Endothelial cell of umbilical vein (primary cell): ENCODE data around the gene SPG7. TPM values are rescaled to one million over a fixed set of nuclear protein-coding genes. Genes with fewer than 3 reads are reported as not detected.

Experiments
- BruUV-seq: library from RNA; stranded (reverse); fragments of 400-500 nt; replicated peaks from 2 replicates; lab custom pipeline; 2021; lab: Mats Ljungman, UMichigan
- CTCF ChIA-PET: fragments of 300-600, 350-600 bp; sonication (Branson Sonifier 250); formaldehyde crosslinking; loops from one replicate; lab custom pipeline; 2021; ENCODE audit warnings: antibody characterized with exemption, inconsistent platforms; lab: Charles Lee
- POLR2A ChIA-PET: fragments of 300-600, 350-600 bp; sonication (Branson Sonifier 250); formaldehyde crosslinking; loops from one replicate; lab custom pipeline; 2021; ENCODE audit warnings: antibody characterized with exemption, inconsistent platforms; lab: Charles Lee
- DNase-seq: peaks from one replicate; pipeline ENCODE4 v3.0.0-alpha.2; 2011; ENCODE audit warnings: low read depth, low spot score
- FAIRE-seq: peaks from 2 replicates; lab custom pipeline; 2011; peaks lifted over from hg19 to GRCh38; lab: Jason Lieb, UNC
- H2AFZ ChIP-seq: 2 replicates; pipeline ENCODE4 v1.6.0; 2012; ENCODE audit warnings: low read depth, low read length, control low read depth, inconsistent platforms
- H3K27ac ChIP-seq: 2 replicates; pipeline ENCODE4 v1.5.1; 2011; ENCODE audit warnings: low read depth, mild to moderate bottlenecking, control low read depth, low read length, moderate library complexity; ENCODE audit not compliant: insufficient read depth
- H3K27me3 ChIP-seq, 2 experiments: 2 replicates each; pipeline versions ENCODE4 v1.6.0 to v1.6.1; 2011; ENCODE audit warnings: low read length in 2 of 2, mixed read lengths in 1 of 2; ENCODE audit not compliant: control insufficient read depth in 2 of 2, insufficient read depth in 2 of 2
- H3K36me3 ChIP-seq, 2 experiments: 2 replicates in 1 of 2; 3 replicates in 1 of 2; pipeline ENCODE4 v1.5.1; 2011; ENCODE audit warnings: low read length in 2 of 2, mild to moderate bottlenecking in 1 of 2, moderate library complexity in 1 of 2; ENCODE audit not compliant: control insufficient read depth in 2 of 2, insufficient read depth in 2 of 2; ENCODE audit errors: extremely low read depth in 1 of 2
- H3K4me1 ChIP-seq: 3 replicates; pipeline ENCODE4 v1.5.1; 2011; ENCODE audit warnings: mild to moderate bottlenecking, low read length; ENCODE audit not compliant: control insufficient read depth, insufficient read depth; ENCODE audit errors: extremely low read depth
- H3K4me2 ChIP-seq: 2 replicates; pipeline ENCODE4 v1.6.1; 2011; ENCODE audit warnings: low read length, control low read depth, mixed read lengths; ENCODE audit not compliant: insufficient read depth
- H3K4me3 ChIP-seq, 3 experiments: fragments of 200-600 bp in 1 of 3; sonication (generic), shearing (Covaris generic) in 1 of 3; replicated peaks in 1 of 3; 2 replicates each; pipeline ENCODE4 v1.5.1; 2011 to 2016; ENCODE audit warnings: control low read depth in 3 of 3, low read length in 3 of 3, mild to moderate bottlenecking in 2 of 3, inconsistent platforms in 1 of 3, low read depth in 1 of 3, moderate library complexity in 1 of 3; ENCODE audit not compliant: insufficient read depth in 1 of 3
- H3K79me2 ChIP-seq: 2 replicates; pipeline ENCODE4 v1.6.0; 2012; ENCODE audit warnings: low read length, inconsistent platforms; ENCODE audit not compliant: control insufficient read depth, insufficient read depth
- H3K9ac ChIP-seq: replicated peaks from 2 replicates; pipeline ENCODE3; 2011; ENCODE audit warnings: low read length, control low read depth; ENCODE audit not compliant: insufficient read depth; ENCODE audit errors: extremely low read depth
- H3K9me1 ChIP-seq: replicated peaks from 3 replicates; pipeline ENCODE4 v1.6.0; 2011; ENCODE audit warnings: mild to moderate bottlenecking, low read length; ENCODE audit not compliant: control insufficient read depth, insufficient read depth; ENCODE audit errors: extremely low read depth
- H3K9me3 ChIP-seq: replicated peaks from 2 replicates; pipeline ENCODE4 v1.5.1; 2012; ENCODE audit warnings: low read length, inconsistent platforms; ENCODE audit not compliant: control insufficient read depth, insufficient read depth
- H4K20me1 ChIP-seq: replicated peaks from 2 replicates; pipeline ENCODE3; 2011; ENCODE audit warnings: mild to moderate bottlenecking, low read length; ENCODE audit not compliant: control insufficient read depth, insufficient read depth; ENCODE audit errors: extremely low read depth
- EZH2 ChIP-seq: IDR thresholded peaks from 2 replicates; pipeline ENCODE4 v1.6.1; 2012; ENCODE audit warnings: borderline replicate concordance, low read depth, mild to moderate bottlenecking, moderate library complexity, low read length, inconsistent platforms; ENCODE audit not compliant: severe bottlenecking
- FOS ChIP-seq: IDR thresholded peaks from 2 replicates; pipeline ENCODE4 v1.6.1; 2011; ENCODE audit warnings: mild to moderate bottlenecking, low read length, moderate library complexity, borderline replicate concordance; ENCODE audit not compliant: insufficient read depth
- GATA2 ChIP-seq: IDR thresholded peaks from 2 replicates; pipeline ENCODE4 v1.7.0; 2011; ENCODE audit warnings: low read depth, mild to moderate bottlenecking, moderate library complexity, mixed read lengths, low read length; ENCODE audit not compliant: insufficient read length, insufficient read depth
- JUN ChIP-seq: IDR thresholded peaks from 2 replicates; pipeline ENCODE4 v1.6.1; 2011; ENCODE audit warnings: borderline replicate concordance, low read depth; ENCODE audit not compliant: insufficient read length, insufficient read depth
- MAX ChIP-seq: IDR thresholded peaks from 2 replicates; pipeline ENCODE4 v1.6.1; 2011; ENCODE audit not compliant: insufficient read depth, insufficient read length
- MYC ChIP-seq: IDR thresholded peaks from one replicate; pipeline ENCODE4 v1.6.1; 2011; ENCODE audit warnings: mild to moderate bottlenecking, low read depth, low read length
- POLR2A ChIP-seq: IDR thresholded peaks from 2 replicates; pipeline ENCODE4 v1.6.1; 2012; ENCODE audit warnings: low read depth, mild to moderate bottlenecking, control low read depth, low read length
- POLR2AphosphoS5 ChIP-seq: IDR thresholded peaks from 2 replicates; pipeline ENCODE4 v1.6.1; 2012; ENCODE audit warnings: low read depth, mild to moderate bottlenecking, control low read depth, low read length, moderate library complexity; ENCODE audit not compliant: insufficient read depth
- dilution Hi-C: fragments of 300-500 bp; cut with MboI; formaldehyde crosslinking; loops from one replicate; pipeline ENCODE4 v1.15.0; 2019; ENCODE audit warnings: low sequenced_read_pairs; ENCODE audit not compliant: extremely low pct_ligation_motif_present
- intact Hi-C: fragments of 100-400 bp; cut with micrococcal nuclease; formaldehyde crosslinking; loops from one replicate; pipeline ENCODE4 v1.10.0; 2022
- polyA plus RNA-seq, 4 experiments: library from polyadenylated mRNA; depleted of rRNA in 3 of 4; stranded (reverse) in 3 of 4; unstranded in 1 of 4; fragments of >200 nt; gene quantifications; 2 replicates each; pipeline versions ENCODE4 v1.2.1 to v1.2.3, GENCODE V29; 2011 to 2012; ENCODE audit warnings: missing spikeins in 1 of 4
- total RNA-seq: library from RNA; stranded (reverse); gene quantifications from 2 replicates; pipeline ENCODE4 v1.2.3, GENCODE V29; 2021
- TF ChIP-seq, protein P1 (sequence below), 2 donors: IDR thresholded peaks; 1 replicate in 1 of 2; 2 replicates in 1 of 2; pipeline ENCODE4 v1.5.1; 2011; ENCODE audit warnings: low read length in 2 of 2, mild to moderate bottlenecking in 2 of 2, moderate library complexity in 2 of 2, control low read depth in 1 of 2, inconsistent platforms in 1 of 2, low read depth in 1 of 2; ENCODE audit not compliant: insufficient read depth in 1 of 2; ENCODE audit errors: extremely low read depth in 1 of 2

The SPG7 gene
- total and polyA plus RNA-seq, 2 donors (not counting 3 experiments of a cell fraction or from before 2014, with no cell fraction given) = 90.2 to 146 TPM

DNA sequence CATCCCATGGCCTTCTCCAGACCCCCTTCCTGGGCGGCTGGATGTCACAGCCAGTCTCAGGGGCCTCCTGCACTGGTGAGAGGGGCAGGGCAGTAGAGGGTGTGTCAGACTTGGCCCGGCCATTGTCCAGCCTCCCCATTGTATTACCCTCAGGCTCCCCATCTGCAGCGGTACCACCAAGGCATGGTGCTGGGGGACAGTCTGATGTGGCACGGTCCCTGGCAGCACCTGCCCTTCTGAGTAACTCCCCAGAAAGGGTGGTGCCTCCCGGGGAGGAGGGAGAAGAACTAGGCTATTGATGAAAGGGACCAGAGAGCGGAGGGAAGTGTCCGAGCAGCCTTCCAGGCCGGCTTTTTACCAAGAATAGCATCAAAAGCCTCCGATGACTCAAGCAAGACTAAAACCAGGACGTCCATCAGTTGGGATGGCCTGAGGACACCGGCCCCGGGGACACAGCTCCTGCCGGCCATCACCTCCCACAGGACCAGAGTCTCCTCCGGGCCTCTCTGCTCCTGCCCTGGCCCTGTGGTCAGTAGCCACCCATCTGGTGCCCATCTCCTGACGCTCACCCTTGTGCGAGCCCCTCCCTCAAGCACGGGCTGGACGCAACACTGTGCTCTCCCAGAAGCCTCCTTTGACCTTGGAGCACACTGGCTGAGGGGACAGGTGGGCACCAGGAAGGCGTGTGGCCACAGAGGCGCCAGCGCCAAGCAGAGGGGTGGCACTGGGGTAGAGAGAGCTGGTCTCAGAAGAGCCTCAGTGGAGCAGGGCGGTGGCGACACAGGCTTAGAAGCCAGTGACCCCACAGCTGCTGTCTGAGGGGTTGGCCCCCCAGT, 61.5 kb downstream of the SPG7 start:
- Histone ChIP-seq H3K27me3 (no peaks in the 10 kb centered on the region), H3K9me1 (no peaks in the 10 kb centered on the region), H3K4me1 (peaks cover 14% of the 10 kb centered on the region), H3K9me3 (no peaks in the 10 kb centered on the region), H3K36me3 (peaks cover 1 to 3% of the 10 kb centered on the region in 2 experiments), H2AFZ (no peak overlapping the region), H3K4me3 (no peak overlapping the region), H3K9ac (no peak overlapping the region), H3K4me2 (no peak overlapping the region), H3K27ac (no peak overlapping the region), H3K79me2 (no peaks in the 10 kb centered on the region), H4K20me1 (no peaks in the 10 kb centered on the region)
- intact Hi-C loops (loop anchor here (10.0 kb wide), 1 partner anchor 155 kb away; the partner anchor contains the start of genes VPS9D1 and ZNF276), dilution Hi-C loops (no loop called here)
- BruUV-seq = no TSS peak
- ChIA-PET CTCF (no interaction called here), POLR2A (no interaction called here)
- FAIRE-seq = no peak
- DNase-seq = no peak
- TF ChIP-seq EZH2 = no peak
- no peak for TF ChIP-seq FOS
- no peak for TF ChIP-seq POLR2AphosphoS5
- TF ChIP-seq MYC = no peak
- TF ChIP-seq JUN = no peak
- TF ChIP-seq, protein P1, sequence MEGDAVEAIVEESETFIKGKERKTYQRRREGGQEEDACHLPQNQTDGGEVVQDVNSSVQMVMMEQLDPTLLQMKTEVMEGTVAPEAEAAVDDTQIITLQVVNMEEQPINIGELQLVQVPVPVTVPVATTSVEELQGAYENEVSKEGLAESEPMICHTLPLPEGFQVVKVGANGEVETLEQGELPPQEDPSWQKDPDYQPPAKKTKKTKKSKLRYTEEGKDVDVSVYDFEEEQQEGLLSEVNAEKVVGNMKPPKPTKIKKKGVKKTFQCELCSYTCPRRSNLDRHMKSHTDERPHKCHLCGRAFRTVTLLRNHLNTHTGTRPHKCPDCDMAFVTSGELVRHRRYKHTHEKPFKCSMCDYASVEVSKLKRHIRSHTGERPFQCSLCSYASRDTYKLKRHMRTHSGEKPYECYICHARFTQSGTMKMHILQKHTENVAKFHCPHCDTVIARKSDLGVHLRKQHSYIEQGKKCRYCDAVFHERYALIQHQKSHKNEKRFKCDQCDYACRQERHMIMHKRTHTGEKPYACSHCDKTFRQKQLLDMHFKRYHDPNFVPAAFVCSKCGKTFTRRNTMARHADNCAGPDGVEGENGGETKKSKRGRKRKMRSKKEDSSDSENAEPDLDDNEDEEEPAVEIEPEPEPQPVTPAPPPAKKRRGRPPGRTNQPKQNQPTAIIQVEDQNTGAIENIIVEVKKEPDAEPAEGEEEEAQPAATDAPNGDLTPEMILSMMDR (IDR thresholded peaks at IDR 0.05; ENCODE audit: extremely low read depth in 1 of 2, insufficient read depth in 1 of 2, low read depth in 1 of 2, low read length in 2 of 2) = no peak
- no peak for TF ChIP-seq POLR2A
- no peak for TF ChIP-seq GATA2
- TF ChIP-seq MAX = no peak
